Fibroblast of pulmonary artery (primary cell): ENCODE data around the gene RYK.
"Not testable (repeated sequence)": the region's sequence is repeated elsewhere in the genome, so short reads cannot be mapped to it uniquely, and the experiment has no call there.

Source experiments
- DNase-seq: peaks from one replicate; pipeline ENCODE4 v3.0.0-alpha.2; 2010; ENCODE audit warnings: low read depth
- H3K4me3 ChIP-seq: replicated peaks from 2 replicates; pipeline ENCODE4 v1.5.1; 2011; ENCODE audit warnings: low read depth, mild to moderate bottlenecking, control low read depth, low read length, moderate library complexity
- CTCF ChIP-seq: IDR thresholded peaks from 2 replicates; pipeline ENCODE4 v1.5.1; 2011; ENCODE audit warnings: mild to moderate bottlenecking, control low read depth, low read length, inconsistent platforms; ENCODE audit errors: missing control alignments

The RYK gene

GRCh38 chr3:134201201-134202130, 49.2 kb downstream of the RYK start:
- peak; percentile 62 for DNase-seq

GRCh38 chr3:134199880-134200279, 50.8 kb downstream of the RYK start:
- H3K4me3 ChIP-seq, DNase-seq: not testable (repeated sequence)

More at GRCh38 chr3:134201201-134202130, 49.2 kb downstream of the RYK start:
- H3K4me3 ChIP-seq = no peak overlapping the region
- no peak for TF ChIP-seq CTCF

GRCh38 chr3:134199240-134199639, 51.4 kb downstream of the RYK start:
- TF ChIP-seq CTCF = no peak
- H3K4me3 ChIP-seq = no peak overlapping the region
- DNase-seq = no peak

GRCh38 chr3:134198414-134198813, 52.2 kb downstream of the RYK start:
- H3K4me3 ChIP-seq = no peak overlapping the region
- DNase-seq = no peak
- TF ChIP-seq CTCF = no peak

- TF ChIP-seq CTCF = peak; percentile 85
- DNase-seq = peak; percentile 81
- H3K4me3 ChIP-seq = no peak overlapping the region
Measured at GRCh38 chr3:134197681-134198261, 52.9 kb downstream of the RYK start.

GRCh38 chr3:134194247-134194646, 56.4 kb downstream of the RYK start:
- no peak for TF ChIP-seq CTCF
- no peak overlapping the region for H3K4me3 ChIP-seq
- DNase-seq = peak; percentile 28

GRCh38 chr3:134190250-134190649, 60.4 kb downstream of the RYK start:
- peak; percentile 10 for TF ChIP-seq CTCF
- no peak for DNase-seq
- H3K4me3 ChIP-seq = no peak overlapping the region
